Neuron (in vitro differentiated cells): ENCODE results near the gene ZYX.

ENCODE experiments used
- H2AFZ ChIP-seq: one replicate; pipeline ENCODE4 v1.6.1; 2013; ENCODE audit warnings: low read depth, mild to moderate bottlenecking, inconsistent platforms, low read length, moderate library complexity
- H3K27me3 ChIP-seq: one replicate; pipeline ENCODE4 v1.6.1; 2013; ENCODE audit warnings: low read length; ENCODE audit not compliant: insufficient read depth
- H3K36me3 ChIP-seq: one replicate; pipeline ENCODE4 v1.6.1; 2013; ENCODE audit warnings: low read length; ENCODE audit not compliant: insufficient read depth
- H3K4me1 ChIP-seq: one replicate; pipeline ENCODE4 v1.6.1; 2013; ENCODE audit warnings: low read length; ENCODE audit not compliant: insufficient read depth
- H3K4me3 ChIP-seq: 2 replicates; pipeline ENCODE4 v1.5.1; 2013; ENCODE audit warnings: mild to moderate bottlenecking, low read length, moderate library complexity
- H3K9me3 ChIP-seq: one replicate; pipeline ENCODE4 v1.6.1; 2013; ENCODE audit warnings: low read length

Gene ZYX

DNA sequence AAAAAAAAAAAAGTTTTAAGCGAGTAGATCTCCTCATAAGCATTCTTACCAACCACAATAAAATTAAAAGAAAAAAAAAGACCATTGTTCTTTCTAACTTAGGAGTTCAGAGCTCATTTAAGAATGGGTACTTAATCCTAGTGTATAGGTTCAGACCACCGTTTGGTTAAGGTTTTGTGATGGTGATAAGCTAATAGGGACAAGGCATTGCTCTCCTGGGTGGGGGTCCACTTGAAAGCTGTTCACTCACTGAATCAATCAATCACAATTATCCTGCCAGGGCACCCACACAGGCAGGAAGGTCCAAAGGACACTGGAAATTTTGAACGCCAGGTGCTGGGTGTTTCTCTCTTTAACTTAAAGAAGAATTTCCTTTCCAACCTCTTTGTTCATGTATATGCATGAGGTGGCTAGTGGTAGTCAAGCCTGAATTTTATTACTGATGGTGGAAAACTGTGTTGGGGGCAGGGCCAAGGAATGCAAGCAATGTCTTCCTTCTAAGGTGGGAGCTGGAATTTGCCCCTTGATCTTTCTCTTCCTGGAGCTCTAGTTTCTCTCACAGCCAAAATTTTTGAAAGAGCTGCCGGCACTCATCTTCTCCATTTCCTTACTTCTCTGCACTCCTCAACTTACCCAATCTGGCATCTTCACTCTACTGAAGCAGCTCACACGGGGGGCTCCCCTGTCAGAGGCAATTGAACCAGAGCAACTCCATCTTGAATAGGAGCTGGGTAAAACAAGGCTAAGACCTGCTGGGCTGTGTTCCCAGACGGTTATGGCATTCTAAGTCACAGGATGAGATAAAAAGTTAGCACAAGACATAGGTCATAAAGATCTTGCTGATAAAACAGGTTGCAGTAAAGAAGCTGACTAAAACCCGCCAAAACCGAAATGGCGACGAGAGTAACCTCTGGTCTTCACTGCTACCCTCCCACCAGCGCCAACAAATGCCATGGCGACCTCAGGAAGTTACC lies 11.2 kb upstream of the ZYX start:
- Histone ChIP-seq H3K36me3 (no peaks in the 10 kb centered on the region), H3K27me3 (peaks cover 15% of the 10 kb centered on the region), H3K4me1 (peaks cover 5% of the 10 kb centered on the region), H3K4me3 (no peak overlapping the region), H2AFZ (no peak overlapping the region), H3K9me3 (no peaks in the 10 kb centered on the region)

DNA sequence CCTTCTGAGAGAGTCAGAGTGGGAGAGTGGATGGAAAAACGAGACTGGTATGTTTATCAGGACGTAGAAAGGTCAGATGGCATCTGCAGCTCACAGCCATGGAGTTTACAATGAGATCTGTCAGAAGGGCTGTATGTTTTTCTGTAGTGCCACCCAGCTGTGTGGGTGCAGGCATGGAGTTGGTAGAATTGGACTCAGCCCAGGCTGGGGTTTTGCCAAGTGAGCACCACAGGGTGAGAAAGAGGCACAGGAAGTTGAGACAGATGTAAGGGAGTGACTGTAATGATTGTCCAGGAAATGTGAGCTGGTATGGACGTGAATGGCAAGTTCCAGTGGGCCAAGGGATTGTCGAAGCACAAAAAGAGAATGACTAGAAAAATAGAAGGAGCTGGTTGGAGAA lies 9.1 kb upstream of the ZYX start:
- no peak overlapping the region for H2AFZ ChIP-seq
- no peaks in the 10 kb centered on the region for H3K9me3 ChIP-seq
- H3K4me3 ChIP-seq = no peak overlapping the region
- peaks cover 5% of the 10 kb centered on the region for H3K4me1 ChIP-seq
- H3K36me3 ChIP-seq = no peaks in the 10 kb centered on the region
- H3K27me3 ChIP-seq = peaks cover 9% of the 10 kb centered on the region

DNA sequence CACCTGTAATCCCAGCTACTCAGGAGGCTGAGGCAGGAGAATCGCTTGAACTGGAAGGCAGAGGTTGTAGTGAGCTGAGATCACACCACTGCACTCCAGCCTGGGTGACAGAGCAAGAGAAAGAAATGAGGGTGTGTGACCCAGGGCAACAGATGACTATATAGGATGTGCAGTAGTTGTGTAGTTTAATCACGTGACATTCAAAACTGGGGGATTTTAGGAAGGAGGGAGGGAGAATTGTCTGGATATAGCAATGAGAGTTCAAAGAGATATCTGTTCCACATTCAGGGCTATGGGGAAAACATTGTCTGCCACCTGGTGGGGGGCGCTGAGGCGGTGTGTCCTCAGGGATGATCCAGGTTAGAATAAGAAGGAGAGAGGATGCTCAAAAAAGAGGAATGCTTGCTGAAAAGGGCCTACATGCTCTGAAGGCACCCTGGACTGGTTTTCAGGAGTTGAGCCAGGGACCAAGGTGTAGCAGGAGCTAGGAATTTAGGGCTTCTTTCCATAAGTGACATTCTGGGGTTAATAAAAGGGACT lies 7.8 kb upstream of the ZYX start:
- H3K4me1 ChIP-seq = peaks cover 5% of the 10 kb centered on the region
- peaks cover 3% of the 10 kb centered on the region for H3K27me3 ChIP-seq
- no peak overlapping the region for H2AFZ ChIP-seq
- H3K4me3 ChIP-seq = no peak overlapping the region
- no peaks in the 10 kb centered on the region for H3K36me3 ChIP-seq
- no peaks in the 10 kb centered on the region for H3K9me3 ChIP-seq

DNA sequence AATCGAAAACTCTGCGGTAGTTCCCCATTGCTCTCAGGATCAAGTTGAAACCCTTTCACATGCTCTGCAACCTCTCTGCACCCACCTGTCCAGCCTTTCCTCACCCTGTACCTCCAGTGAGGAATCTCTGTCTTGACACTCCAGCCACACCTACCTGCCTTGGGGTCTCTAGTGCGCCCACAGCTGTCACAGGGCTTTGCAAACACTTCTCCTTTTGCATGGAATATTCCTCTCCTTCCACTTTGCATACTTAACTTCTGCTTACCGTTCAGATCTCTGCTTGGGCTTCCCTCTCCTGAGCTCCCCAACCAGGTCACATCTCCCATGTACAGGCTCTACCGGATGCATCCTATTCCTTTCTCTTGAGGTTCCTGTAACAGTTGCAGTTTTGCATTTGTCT lies 6.6 kb upstream of the ZYX start:
- Histone ChIP-seq H3K4me1 (peaks cover 10% of the 10 kb centered on the region), H3K4me3 (no peak overlapping the region), H2AFZ (no peak overlapping the region), H3K27me3 (no peaks in the 10 kb centered on the region), H3K9me3 (no peaks in the 10 kb centered on the region), H3K36me3 (no peaks in the 10 kb centered on the region)

DNA sequence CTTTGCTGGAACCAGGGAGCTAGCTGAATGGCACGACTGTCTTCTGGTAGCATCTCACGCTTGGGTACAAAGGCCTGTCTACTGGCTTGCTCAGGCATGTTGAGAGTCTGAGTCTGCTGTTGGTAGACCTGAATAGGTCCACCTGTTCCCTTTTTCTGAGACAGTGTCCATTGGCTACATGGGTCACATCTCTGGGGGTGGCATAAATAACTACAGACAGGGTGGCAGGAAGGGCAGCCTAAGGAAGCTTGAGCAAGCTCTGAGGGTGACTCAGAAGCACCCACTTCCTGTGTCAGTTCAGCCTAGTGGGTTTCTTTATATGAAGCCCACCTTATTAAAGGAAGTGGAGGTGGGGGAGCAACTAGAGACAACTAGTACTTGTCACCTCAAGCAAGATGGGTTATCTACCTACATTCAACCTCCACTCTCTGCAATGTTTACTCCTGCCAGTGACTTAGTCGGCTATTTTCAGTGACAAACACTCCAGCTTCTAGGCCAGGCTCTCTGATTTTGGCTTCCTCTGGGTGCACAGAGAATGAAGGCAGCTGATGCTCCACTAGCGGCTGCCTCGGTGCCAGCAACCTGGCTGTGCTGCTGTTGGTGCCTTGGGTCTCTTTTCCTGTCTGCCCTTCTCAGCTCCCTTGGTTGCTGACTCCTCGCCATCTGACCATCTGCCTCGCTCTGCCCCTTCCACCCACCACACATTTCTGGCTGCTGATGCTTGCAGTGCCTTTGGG lies 5.7 kb upstream of the ZYX start:
- H3K36me3 ChIP-seq = no peaks in the 10 kb centered on the region
- no peaks in the 10 kb centered on the region for H3K27me3 ChIP-seq
- peaks cover 10% of the 10 kb centered on the region for H3K4me1 ChIP-seq
- no peak overlapping the region for H2AFZ ChIP-seq
- H3K4me3 ChIP-seq = no peak overlapping the region
- no peaks in the 10 kb centered on the region for H3K9me3 ChIP-seq

DNA sequence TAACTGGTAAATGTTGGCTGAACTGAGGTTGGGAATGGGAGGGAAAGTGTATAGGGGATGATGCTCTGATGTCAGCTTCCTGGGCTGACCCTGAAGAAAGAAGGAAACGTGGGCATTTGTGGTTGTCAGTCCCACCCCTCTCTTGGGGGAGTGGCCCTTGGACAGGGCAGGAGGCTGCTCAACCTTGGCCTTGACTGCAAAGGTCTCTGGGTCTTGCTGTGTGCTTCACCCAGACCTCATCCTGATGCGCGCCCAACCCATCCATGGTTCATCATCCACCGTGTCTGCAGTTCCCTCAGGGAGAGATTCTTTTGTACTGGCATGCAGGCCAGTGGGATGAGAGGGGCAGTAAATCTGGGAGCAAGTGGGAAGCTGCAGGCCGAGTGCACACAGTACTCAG lies 4.7 kb upstream of the ZYX start:
- Histone ChIP-seq H3K9me3 (no peaks in the 10 kb centered on the region), H3K27me3 (no peaks in the 10 kb centered on the region), H3K36me3 (no peaks in the 10 kb centered on the region), H3K4me3 (no peak overlapping the region), H3K4me1 (peaks cover 10% of the 10 kb centered on the region), H2AFZ (no peak overlapping the region)

DNA sequence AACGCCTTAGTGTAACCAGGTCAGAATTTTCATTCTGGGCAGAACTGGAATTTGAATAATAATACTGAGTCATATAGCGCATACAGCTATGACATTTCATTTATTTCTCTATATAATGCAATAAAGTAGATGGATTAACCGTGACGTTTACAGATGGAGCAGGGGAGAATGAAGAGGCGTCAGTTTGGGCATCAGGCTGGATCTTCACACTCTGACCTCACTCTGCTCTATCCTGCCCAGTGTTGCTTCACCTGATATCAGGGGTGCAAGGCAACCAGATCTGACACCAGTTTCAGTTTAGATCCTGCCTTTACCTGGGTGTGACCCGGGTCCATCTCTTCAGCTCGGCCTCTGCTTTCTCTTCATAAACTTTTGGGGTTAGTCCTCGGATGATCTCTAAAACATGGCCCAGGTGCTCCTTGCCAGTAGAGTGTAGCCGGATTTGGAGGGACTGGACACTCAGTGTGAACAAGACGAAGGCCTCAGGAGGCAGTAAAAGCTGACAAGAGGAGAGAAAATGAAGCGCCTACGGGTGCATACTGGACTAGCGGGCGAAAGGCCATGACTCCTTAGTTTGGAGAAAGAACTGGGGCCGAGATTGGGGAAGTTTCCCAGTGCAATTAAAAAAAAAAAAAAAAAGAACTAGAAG lies 1.4 kb upstream of the ZYX start:
- peaks cover 17% of the 10 kb centered on the region for H3K4me1 ChIP-seq
- H3K27me3 ChIP-seq = no peaks in the 10 kb centered on the region
- peak overlapping the region; percentile 90 for H3K4me3 ChIP-seq
- H3K9me3 ChIP-seq = no peaks in the 10 kb centered on the region
- H3K36me3 ChIP-seq = peaks cover 4% of the 10 kb centered on the region
- H2AFZ ChIP-seq = peak overlapping the region; percentile 98

DNA sequence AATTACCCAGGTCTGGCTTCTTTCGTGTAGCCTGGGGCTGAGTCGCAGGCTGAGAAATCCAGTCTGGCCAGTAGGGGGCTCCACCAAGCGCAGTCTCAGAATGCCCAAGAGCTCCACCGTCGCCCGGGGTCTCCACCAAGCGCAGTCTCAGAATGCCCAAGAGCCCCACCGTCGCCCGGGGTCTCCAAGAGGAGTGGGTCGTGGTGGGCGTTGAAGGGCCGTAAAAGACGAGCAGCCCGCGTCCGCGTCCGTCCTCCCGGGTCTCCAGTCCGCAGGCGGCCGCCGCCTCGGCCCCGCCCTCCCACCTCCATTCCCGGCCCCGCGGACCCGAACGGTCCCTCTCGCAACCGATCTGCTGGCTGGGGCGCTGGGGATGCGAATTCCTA lies 892 bp upstream of the ZYX start:
- Histone ChIP-seq H3K4me1 (peaks cover 17% of the 10 kb centered on the region), H2AFZ (peak overlapping the region; percentile 98), H3K27me3 (no peaks in the 10 kb centered on the region), H3K4me3 (peak overlapping the region; percentile 90), H3K36me3 (peaks cover 4% of the 10 kb centered on the region), H3K9me3 (no peaks in the 10 kb centered on the region)

DNA sequence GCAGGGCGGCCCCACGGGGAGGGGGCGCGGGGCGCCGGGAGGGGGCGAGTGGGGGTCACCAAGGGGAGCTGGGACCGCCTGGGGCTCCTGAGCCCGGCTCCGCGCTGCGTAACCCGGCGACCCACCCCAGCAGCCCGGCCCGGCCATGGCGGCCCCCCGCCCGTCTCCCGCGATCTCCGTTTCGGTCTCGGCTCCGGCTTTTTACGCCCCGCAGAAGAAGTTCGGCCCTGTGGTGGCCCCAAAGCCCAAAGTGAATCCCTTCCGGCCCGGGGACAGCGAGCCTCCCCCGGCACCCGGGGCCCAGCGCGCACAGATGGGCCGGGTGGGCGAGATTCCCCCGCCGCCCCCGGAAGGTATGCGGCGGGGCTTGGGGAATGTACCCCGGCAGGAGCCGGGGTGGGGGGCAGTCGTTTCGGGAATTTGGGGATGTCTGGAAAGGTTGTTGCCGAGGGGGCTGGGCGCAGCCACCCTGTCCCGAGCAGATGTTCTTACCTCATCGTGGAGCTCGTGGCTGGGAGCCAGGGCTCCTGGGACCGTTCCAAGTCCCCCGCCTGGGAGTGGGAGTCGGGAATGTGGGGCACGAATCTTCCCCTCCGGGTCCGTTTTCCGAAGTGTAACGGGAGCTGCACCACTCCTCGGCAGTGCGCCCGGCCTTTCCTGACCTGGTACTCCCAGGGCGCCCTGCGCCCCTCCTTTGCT lies 431 bp downstream of the ZYX start:
- peaks cover 4% of the 10 kb centered on the region for H3K36me3 ChIP-seq
- H3K4me1 ChIP-seq = peaks cover 17% of the 10 kb centered on the region
- H3K27me3 ChIP-seq = no peaks in the 10 kb centered on the region
- H3K9me3 ChIP-seq = no peaks in the 10 kb centered on the region
- peak overlapping the region; percentile 98 for H2AFZ ChIP-seq
- peak overlapping the region; percentile 90 for H3K4me3 ChIP-seq

DNA sequence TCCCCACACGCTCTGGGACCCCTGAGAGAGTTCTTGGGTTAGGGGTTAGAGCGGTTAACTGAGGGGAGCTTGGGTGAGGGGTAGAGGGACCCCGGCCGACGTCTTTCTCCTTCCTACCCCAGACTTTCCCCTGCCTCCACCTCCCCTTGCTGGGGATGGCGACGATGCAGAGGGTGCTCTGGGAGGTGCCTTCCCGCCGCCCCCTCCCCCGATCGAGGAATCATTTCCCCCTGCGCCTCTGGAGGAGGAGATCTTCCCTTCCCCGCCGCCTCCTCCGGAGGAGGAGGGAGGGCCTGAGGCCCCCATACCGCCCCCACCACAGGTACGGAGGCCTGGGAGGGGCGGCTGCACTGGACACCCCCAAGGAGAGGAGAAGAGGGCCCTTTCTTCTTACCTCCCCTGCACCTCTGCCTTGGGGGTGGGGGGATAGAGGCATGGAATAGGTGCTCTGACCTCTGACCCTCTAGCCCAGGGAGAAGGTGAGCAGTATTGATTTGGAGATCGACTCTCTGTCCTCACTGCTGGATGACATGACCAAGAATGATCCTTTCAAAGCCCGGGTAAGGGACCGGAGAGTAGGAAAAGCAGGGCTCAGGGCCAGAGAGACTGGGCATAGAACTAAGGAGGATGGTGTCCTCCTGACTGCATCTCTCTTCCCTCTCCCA lies 1.1 kb downstream of the ZYX start:
- no peaks in the 10 kb centered on the region for H3K27me3 ChIP-seq
- H3K4me1 ChIP-seq = peaks cover 17% of the 10 kb centered on the region
- peaks cover 7% of the 10 kb centered on the region for H3K36me3 ChIP-seq
- peak overlapping the region; percentile 65 for H2AFZ ChIP-seq
- no peaks in the 10 kb centered on the region for H3K9me3 ChIP-seq
- H3K4me3 ChIP-seq = peak overlapping the region; percentile 90

DNA sequence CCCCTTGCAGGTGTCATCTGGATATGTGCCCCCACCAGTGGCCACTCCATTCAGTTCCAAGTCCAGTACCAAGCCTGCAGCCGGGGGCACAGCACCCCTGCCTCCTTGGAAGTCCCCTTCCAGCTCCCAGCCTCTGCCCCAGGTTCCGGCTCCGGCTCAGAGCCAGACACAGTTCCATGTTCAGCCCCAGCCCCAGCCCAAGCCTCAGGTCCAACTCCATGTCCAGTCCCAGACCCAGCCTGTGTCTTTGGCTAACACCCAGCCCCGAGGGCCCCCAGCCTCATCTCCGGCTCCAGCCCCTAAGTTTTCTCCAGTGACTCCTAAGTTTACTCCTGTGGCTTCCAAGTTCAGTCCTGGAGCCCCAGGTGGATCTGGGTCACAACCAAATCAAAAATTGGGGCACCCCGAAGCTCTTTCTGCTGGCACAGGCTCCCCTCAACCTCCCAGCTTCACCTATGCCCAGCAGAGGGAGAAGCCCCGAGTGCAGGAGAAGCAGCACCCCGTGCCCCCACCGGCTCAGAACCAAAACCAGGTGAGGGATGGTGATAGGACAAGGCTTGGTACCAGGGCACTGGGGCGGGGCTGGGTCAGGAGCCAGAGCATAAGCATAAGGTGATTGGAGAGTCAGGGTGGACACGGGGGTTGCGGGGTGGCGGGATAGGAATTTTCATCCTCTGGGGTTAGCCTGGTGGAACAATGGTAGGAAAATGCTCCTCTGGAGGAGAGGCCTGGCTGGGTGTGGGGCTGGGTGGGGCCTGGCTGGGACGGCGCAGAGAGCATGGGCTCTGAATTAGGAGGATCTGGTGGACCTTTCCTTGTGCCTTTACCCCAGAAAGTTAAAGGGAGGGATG lies 1.9 kb downstream of the ZYX start:
- peaks cover 17% of the 10 kb centered on the region for H3K4me1 ChIP-seq
- peak overlapping the region; percentile 90 for H3K4me3 ChIP-seq
- no peaks in the 10 kb centered on the region for H3K27me3 ChIP-seq

More for the DNA sequence above, 1.9 kb downstream of the ZYX start:
- Histone ChIP-seq H3K9me3 (no peaks in the 10 kb centered on the region), H2AFZ (no peak overlapping the region), H3K36me3 (peaks cover 11% of the 10 kb centered on the region)
